Karpas-422 (cell line): ENCODE measurements around the gene GLDN. TPM values are rescaled to one million over a fixed set of nuclear protein-coding genes. Genes with fewer than 3 reads are reported as not detected.

Source experiments
- DNase-seq: peaks from one replicate; pipeline ENCODE4 v3.0.0-alpha.2; 2015
- H2AFZ ChIP-seq: fragments of 200-600 bp; sonication (generic); 2 replicates; pipeline ENCODE4 v1.6.1; 2014; ENCODE audit warnings: antibody characterized with exemption, low read length, mixed read lengths
- H3K27ac ChIP-seq: fragments of 200-600 bp; sonication (generic); 2 replicates; pipeline ENCODE4 v1.5.1; 2014; ENCODE audit warnings: mild to moderate bottlenecking, low read length, moderate library complexity
- H3K27me3 ChIP-seq: fragments of 200-600 bp; sonication (generic); 2 replicates; pipeline ENCODE4 v1.6.1; 2014; ENCODE audit warnings: low read length, mixed read lengths
- H3K36me3 ChIP-seq: fragments of 200-600 bp; sonication (generic); 2 replicates; pipeline ENCODE4 v1.6.1; 2014; ENCODE audit warnings: low read length, mixed read lengths; ENCODE audit not compliant: insufficient read depth
- H3K4me1 ChIP-seq: fragments of 200-600 bp; sonication (generic); 2 replicates; pipeline ENCODE4 v1.6.1; 2014; ENCODE audit warnings: mild to moderate bottlenecking, low read length, mixed read lengths
- H3K4me2 ChIP-seq: fragments of 200-600 bp; sonication (generic); 2 replicates; pipeline ENCODE4 v1.6.1; 2014; ENCODE audit warnings: low read length, low read depth, mild to moderate bottlenecking; ENCODE audit not compliant: poor library complexity, severe bottlenecking
- H3K4me3 ChIP-seq: fragments of 200-600 bp; sonication (generic); 2 replicates; pipeline ENCODE4 v1.5.1; 2014; ENCODE audit warnings: mild to moderate bottlenecking, antibody characterized with exemption, low read length, mixed read lengths
- H3K79me2 ChIP-seq: fragments of 200-600 bp; sonication (generic); 2 replicates; pipeline ENCODE4 v1.6.1; 2014; ENCODE audit warnings: mild to moderate bottlenecking, low read length, mixed read lengths
- H3K9ac ChIP-seq: fragments of 200-600 bp; sonication (generic); 2 replicates; pipeline ENCODE4 v1.6.0; 2014; ENCODE audit warnings: low read length
- H3K9me2 ChIP-seq: fragments of 200-600 bp; sonication (generic), shearing (Covaris generic); replicated peaks from 2 replicates; pipeline ENCODE4 v1.6.0; 2014; ENCODE audit warnings: mild to moderate bottlenecking, low read length, moderate library complexity; ENCODE audit not compliant: insufficient read depth
- H3K9me3 ChIP-seq: fragments of 300-700, 200-600 bp; sonication (generic); 2 replicates; pipeline ENCODE4 v1.6.1; 2014; ENCODE audit warnings: low read length, mixed read lengths
- H4K20me1 ChIP-seq: fragments of 200-600 bp; sonication (generic); 2 replicates; pipeline ENCODE4 v1.6.1; 2014; ENCODE audit warnings: mild to moderate bottlenecking, antibody characterized with exemption, low read length, low read depth; ENCODE audit not compliant: insufficient read depth
- total RNA-seq: library from RNA; depleted of rRNA; stranded (reverse); fragments of >200 nt; shearing (Covaris generic); gene quantifications from 2 replicates; pipeline ENCODE4 v1.2.3, GENCODE V29; 2014; ENCODE audit warnings: low replicate concordance

GLDN gene
- total RNA-seq, 1 experiment from 2014 or later = not detected

DNA sequence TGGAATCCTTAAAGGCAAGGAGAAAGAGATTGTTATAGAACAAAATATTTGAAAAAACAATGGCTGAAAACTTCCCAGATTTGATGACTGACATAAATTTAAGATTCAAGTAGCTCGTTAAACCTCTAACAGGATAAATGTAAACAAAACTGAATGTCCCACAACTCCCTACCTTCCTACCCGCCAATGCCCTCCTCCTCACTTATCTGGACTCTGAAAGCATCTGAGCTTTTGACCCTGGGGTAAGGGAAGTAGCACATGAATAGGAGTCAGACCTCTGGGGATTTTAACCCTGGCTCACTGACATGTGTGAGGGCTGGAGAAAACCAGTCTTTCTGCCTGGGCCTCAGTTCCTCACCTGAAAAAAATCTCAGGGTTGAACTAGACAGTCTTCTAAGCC lies 29.9 kb upstream of the GLDN start:
- Histone ChIP-seq H3K4me1 (no peaks in the 10 kb centered on the region), H3K79me2 (no peaks in the 10 kb centered on the region), H3K9me2 (no peaks in the 10 kb centered on the region), H3K36me3 (no peaks in the 10 kb centered on the region), H3K9ac (no peak overlapping the region), H3K9me3 (no peaks in the 10 kb centered on the region), H3K4me3 (no peak overlapping the region), H4K20me1 (no peaks in the 10 kb centered on the region), H3K4me2 (no peak overlapping the region), H2AFZ (no peak overlapping the region), H3K27ac (no peak overlapping the region), H3K27me3 (no peaks in the 10 kb centered on the region)
- DNase-seq = no peak

DNA sequence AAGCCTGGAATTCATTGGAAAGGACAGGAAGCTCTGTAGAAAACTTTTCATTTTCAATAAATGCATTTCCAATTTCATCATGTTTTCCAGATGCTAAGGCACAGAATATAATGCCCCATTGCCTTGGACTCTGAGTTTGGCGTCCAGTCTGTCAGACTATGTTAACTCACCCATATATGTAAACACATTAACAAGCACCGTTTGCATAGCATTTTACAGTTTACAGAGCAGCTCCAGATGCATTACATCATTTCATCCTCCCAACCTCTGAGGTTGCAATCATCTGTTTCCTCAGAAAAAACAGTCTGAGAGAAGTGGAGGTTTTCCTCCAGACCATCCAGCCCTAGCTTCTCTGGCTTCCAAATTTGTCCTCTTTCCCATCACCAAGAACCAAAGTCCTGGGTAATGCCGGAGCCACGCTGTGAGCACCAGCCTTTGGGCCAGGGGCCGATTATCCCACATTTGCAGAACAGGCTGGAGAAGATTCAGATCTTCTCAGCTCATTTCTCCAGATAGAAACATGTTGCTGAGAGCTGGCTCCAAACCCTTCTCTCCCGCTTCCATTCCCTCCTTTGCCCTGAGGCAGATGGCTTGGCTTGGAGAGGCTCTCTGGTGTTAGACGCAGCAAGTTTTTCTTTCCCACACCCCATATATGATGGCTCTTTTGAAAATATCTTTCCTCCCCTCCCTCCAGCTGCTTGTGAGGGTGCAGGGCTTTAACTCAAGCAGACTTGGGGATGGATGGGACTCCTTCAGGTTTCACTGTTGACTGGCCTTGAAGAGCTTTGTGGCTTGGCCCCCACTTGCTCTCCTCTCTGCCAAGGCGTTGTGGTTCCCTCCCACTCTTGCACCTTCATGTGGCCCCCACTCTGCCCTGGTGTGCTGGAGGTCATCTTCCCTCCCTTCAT lies 29.0 kb upstream of the GLDN start:
- no peak overlapping the region for H3K9ac ChIP-seq
- no peaks in the 10 kb centered on the region for H3K79me2 ChIP-seq
- no peak overlapping the region for H3K4me2 ChIP-seq
- DNase-seq = no peak
- no peak overlapping the region for H2AFZ ChIP-seq
- H3K4me1 ChIP-seq = no peaks in the 10 kb centered on the region
- no peaks in the 10 kb centered on the region for H3K36me3 ChIP-seq
- no peaks in the 10 kb centered on the region for H4K20me1 ChIP-seq
- H3K9me3 ChIP-seq = no peaks in the 10 kb centered on the region
- H3K27me3 ChIP-seq = no peaks in the 10 kb centered on the region
- H3K4me3 ChIP-seq = no peak overlapping the region
- no peaks in the 10 kb centered on the region for H3K9me2 ChIP-seq
- H3K27ac ChIP-seq = no peak overlapping the region

DNA sequence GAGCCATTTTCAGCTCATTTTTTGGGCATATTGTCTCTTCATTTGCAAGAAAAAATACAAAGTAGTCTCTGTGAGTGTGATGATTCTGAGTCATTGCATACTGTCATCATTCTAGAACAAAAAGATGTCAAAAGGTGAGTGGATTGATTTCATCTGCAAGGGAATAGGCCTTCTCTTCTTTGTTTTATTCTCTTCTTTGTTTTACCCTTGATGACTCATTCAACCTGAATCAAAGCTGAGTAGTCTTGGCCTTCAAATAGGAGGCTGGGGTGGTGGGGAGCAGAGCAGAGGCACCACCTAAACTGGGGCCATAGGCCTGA lies 28.4 kb upstream of the GLDN start:
- H3K9ac ChIP-seq = no peak overlapping the region
- no peak overlapping the region for H3K4me2 ChIP-seq
- H3K27me3 ChIP-seq = no peaks in the 10 kb centered on the region
- H2AFZ ChIP-seq = no peak overlapping the region
- no peaks in the 10 kb centered on the region for H3K36me3 ChIP-seq
- H3K4me1 ChIP-seq = no peaks in the 10 kb centered on the region
- H3K4me3 ChIP-seq = no peak overlapping the region
- DNase-seq = no peak
- no peaks in the 10 kb centered on the region for H3K9me2 ChIP-seq
- no peak overlapping the region for H3K27ac ChIP-seq
- no peaks in the 10 kb centered on the region for H3K79me2 ChIP-seq
- H3K9me3 ChIP-seq = no peaks in the 10 kb centered on the region
- no peaks in the 10 kb centered on the region for H4K20me1 ChIP-seq

DNA sequence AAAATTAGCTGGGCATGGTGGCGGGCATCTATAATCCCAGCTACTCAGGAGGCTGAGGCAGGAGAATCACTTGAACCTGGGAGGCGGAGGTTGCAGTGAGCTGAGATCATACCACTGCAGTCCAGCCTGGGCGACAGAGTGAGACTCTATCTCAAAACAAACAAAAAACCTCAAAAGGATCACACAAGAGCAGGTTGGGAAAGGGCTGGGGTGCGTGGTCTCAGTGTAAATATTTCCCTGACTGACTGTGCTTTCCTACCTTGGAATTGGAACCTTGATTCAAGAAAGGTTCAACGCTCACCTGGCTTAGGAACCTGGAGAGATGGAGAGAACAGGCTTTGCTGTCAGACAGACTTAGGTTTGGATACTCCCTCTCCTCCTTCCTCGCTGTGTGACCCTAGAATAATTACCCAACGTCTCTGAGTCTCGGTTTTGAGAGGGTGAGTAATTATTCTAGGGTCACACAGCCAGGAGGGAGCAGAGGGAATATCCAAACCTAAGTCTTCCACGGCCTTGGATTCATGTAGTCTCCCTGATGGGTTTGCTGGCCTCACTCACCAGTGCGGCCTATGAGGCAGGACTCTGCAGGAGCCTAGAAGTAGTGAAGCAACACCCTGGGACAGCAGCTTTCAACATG lies 27.7 kb upstream of the GLDN start:
- no peak overlapping the region for H3K4me2 ChIP-seq
- H3K27me3 ChIP-seq = no peaks in the 10 kb centered on the region
- H4K20me1 ChIP-seq = no peaks in the 10 kb centered on the region
- no peak overlapping the region for H3K9ac ChIP-seq
- no peaks in the 10 kb centered on the region for H3K4me1 ChIP-seq
- H3K79me2 ChIP-seq = no peaks in the 10 kb centered on the region
- H3K9me2 ChIP-seq = no peaks in the 10 kb centered on the region
- DNase-seq = no peak
- no peaks in the 10 kb centered on the region for H3K36me3 ChIP-seq
- H3K27ac ChIP-seq = no peak overlapping the region
- H2AFZ ChIP-seq = no peak overlapping the region
- no peak overlapping the region for H3K4me3 ChIP-seq
- no peaks in the 10 kb centered on the region for H3K9me3 ChIP-seq

DNA sequence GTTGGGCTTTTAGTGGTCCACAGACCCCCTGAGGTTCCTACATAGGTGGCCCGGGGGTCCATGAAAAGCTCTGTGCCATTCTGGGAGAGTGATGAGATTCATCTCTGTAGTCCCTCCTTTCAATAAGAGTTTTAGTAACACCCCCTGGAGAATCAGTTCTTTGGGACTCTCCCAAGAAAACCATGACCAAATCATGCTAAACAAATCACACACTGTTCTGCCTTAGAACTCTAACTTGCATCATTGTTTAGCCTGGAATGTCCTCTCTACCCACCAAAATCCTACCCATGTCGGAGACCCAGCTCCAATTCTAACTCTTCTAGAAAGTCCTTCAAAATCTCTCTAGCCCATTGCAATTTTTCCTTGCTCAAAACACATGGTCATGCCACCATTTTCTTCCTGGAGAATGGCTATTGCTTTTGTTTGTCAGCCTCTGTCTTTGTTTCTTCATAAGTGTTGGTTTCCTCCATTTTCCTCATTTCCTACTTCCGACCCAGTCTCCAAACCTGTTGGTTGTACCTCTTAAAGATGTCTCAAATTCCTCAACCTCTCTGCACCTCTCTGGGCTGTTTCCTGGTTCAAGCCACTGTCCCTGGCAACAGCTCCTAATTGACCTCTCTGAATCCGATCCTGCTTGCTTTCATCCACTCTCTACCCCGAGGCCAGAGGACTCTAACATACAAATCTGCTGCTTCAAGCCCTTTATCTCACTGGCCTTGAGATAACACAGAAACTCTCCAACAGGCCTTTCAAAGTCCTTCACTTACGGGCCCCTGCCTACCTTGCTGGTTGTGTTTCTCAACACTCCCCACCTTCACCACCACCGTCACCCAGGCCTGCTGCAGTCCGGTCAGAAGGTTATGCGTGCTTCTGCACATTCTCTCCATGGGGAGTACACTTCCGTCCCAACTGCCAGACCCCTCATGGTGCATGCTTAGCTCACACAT lies 26.8 kb upstream of the GLDN start:
- Histone ChIP-seq H3K36me3 (no peaks in the 10 kb centered on the region), H3K27ac (no peak overlapping the region), H3K79me2 (no peaks in the 10 kb centered on the region), H3K27me3 (no peaks in the 10 kb centered on the region), H3K4me3 (no peak overlapping the region), H2AFZ (no peak overlapping the region), H3K4me1 (no peaks in the 10 kb centered on the region), H3K9ac (no peak overlapping the region), H3K9me3 (no peaks in the 10 kb centered on the region), H4K20me1 (no peaks in the 10 kb centered on the region), H3K4me2 (no peak overlapping the region), H3K9me2 (no peaks in the 10 kb centered on the region)
- DNase-seq = no peak

DNA sequence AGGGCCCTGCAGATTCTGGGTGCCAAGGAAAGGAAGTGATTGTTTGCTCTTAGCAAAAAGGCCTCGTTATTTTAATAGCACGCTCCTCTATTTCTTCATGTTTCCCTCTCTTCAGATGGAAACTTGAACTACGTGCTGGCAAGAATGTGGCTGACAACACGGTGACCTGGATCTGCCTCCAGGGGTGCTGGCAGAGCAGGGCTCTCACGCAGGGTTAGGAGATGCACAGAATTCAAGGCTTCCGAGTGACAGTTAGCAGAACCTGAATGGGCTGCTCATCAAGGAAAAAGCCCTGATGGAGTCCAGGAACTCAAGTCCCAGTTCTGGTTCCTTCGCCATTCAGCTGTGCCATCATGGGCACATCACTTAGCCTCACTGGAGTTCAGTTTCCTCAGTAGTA lies 25.7 kb upstream of the GLDN start:
- DNase-seq = no peak
- H3K36me3 ChIP-seq = no peaks in the 10 kb centered on the region
- H3K9me3 ChIP-seq = no peaks in the 10 kb centered on the region
- no peaks in the 10 kb centered on the region for H3K9me2 ChIP-seq
- no peaks in the 10 kb centered on the region for H4K20me1 ChIP-seq
- H2AFZ ChIP-seq = no peak overlapping the region
- H3K4me3 ChIP-seq = no peak overlapping the region
- no peaks in the 10 kb centered on the region for H3K27me3 ChIP-seq
- H3K4me1 ChIP-seq = no peaks in the 10 kb centered on the region
- no peak overlapping the region for H3K9ac ChIP-seq
- no peak overlapping the region for H3K27ac ChIP-seq
- H3K4me2 ChIP-seq = no peak overlapping the region
- no peaks in the 10 kb centered on the region for H3K79me2 ChIP-seq

DNA sequence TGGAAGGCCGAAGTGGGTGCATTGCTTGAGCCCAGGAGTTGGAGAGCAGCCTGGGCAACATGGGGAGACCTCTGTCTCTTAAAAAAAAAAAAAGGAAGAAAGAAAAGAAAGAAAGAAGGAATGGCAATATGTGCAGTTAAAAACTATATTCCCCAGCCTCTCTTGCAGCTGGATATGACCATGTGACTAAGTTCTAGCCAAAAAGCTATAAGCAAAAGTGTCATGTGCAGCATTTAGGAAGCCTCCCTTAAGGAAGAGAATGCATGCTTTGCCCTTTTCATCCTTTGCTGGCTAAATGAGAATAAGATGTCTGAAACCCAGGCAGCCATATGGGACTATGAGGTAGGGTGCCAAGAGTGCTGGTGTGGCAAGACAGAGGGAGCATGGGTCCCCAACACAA lies 24.8 kb upstream of the GLDN start:
- no peaks in the 10 kb centered on the region for H3K36me3 ChIP-seq
- H4K20me1 ChIP-seq = no peaks in the 10 kb centered on the region
- no peaks in the 10 kb centered on the region for H3K4me1 ChIP-seq
- H2AFZ ChIP-seq = no peak overlapping the region
- no peak overlapping the region for H3K27ac ChIP-seq
- H3K9me3 ChIP-seq = no peaks in the 10 kb centered on the region
- no peaks in the 10 kb centered on the region for H3K9me2 ChIP-seq
- H3K9ac ChIP-seq = no peak overlapping the region
- no peak overlapping the region for H3K4me2 ChIP-seq
- no peak for DNase-seq
- H3K27me3 ChIP-seq = no peaks in the 10 kb centered on the region
- no peaks in the 10 kb centered on the region for H3K79me2 ChIP-seq
- no peak overlapping the region for H3K4me3 ChIP-seq
